Gastroesophageal sphincter (tissue), 3 donors: ENCODE measurements around the gene SORCS1.

Source experiments
- EP300 ChIP-seq: sonication (generic); formaldehyde crosslinking; IDR thresholded peaks from one replicate; pipeline ENCODE4 v1.6.1; 2017; ENCODE audit warnings: antibody characterized with exemption, mild to moderate bottlenecking
- TF ChIP-seq, protein P1 (sequence below), 4 experiments: fragments of 200-600 bp in 2 of 4; fragments of 450-650 bp in 2 of 4; sonication (generic) in 1 of 4; IDR thresholded peaks; one replicate each; pipeline ENCODE4 v1.5.1; 2017 to 2019; ENCODE audit warnings: antibody characterized with exemption in 4 of 4, mild to moderate bottlenecking in 2 of 4, moderate library complexity in 2 of 4

DNA sequence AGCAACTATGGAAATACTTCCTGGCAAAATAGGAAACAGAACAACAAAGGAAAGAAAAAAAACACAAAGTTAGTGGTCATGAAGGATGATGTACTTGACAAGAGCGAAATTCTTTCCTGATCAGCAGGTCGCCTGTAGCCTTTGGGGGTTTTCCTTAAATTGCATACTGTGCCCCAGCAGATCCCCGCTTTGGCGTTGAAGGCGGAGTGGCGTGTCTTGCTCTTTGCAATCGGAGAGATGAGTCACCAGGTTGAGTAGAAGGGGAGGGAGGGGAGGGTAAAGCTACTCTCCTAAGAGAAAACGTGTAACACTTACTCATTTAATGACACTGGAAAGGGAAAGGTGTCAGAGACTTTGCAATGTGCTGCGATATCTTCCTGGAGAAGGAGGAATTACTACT, 587.2 kb downstream of the SORCS1 start:
- TF ChIP-seq, protein P1, sequence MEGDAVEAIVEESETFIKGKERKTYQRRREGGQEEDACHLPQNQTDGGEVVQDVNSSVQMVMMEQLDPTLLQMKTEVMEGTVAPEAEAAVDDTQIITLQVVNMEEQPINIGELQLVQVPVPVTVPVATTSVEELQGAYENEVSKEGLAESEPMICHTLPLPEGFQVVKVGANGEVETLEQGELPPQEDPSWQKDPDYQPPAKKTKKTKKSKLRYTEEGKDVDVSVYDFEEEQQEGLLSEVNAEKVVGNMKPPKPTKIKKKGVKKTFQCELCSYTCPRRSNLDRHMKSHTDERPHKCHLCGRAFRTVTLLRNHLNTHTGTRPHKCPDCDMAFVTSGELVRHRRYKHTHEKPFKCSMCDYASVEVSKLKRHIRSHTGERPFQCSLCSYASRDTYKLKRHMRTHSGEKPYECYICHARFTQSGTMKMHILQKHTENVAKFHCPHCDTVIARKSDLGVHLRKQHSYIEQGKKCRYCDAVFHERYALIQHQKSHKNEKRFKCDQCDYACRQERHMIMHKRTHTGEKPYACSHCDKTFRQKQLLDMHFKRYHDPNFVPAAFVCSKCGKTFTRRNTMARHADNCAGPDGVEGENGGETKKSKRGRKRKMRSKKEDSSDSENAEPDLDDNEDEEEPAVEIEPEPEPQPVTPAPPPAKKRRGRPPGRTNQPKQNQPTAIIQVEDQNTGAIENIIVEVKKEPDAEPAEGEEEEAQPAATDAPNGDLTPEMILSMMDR (IDR thresholded peaks at IDR 0.05): no peak
- TF ChIP-seq EP300: no peak
